ENCODE measurements around the gene LEFTY1. TPM values are rescaled to one million over a fixed set of nuclear protein-coding genes. Genes with fewer than 3 reads are reported as not detected.

LEFTY1 gene
- total and polyA plus RNA-seq, 2 donors (not counting 1 experiment from before 2014, with no cell fraction given): not detected

- H3K79me2 ChIP-seq (ENCODE audit: control insufficient read depth, insufficient read depth, low read length): no peaks in the 10 kb centered on the region
- H4K20me1 ChIP-seq (ENCODE audit: control insufficient read depth, extremely low read depth, insufficient read depth, low read length): no peaks in the 10 kb centered on the region
- no peaks in the 10 kb centered on the region for H3K4me1 ChIP-seq (ENCODE audit: control insufficient read depth, extremely low read depth, insufficient read depth, low read length)
- no peak for TF ChIP-seq EZH2 (IDR thresholded peaks at IDR 0.05; ENCODE audit: low read length, missing control alignments)
- TF ChIP-seq, protein P1, sequence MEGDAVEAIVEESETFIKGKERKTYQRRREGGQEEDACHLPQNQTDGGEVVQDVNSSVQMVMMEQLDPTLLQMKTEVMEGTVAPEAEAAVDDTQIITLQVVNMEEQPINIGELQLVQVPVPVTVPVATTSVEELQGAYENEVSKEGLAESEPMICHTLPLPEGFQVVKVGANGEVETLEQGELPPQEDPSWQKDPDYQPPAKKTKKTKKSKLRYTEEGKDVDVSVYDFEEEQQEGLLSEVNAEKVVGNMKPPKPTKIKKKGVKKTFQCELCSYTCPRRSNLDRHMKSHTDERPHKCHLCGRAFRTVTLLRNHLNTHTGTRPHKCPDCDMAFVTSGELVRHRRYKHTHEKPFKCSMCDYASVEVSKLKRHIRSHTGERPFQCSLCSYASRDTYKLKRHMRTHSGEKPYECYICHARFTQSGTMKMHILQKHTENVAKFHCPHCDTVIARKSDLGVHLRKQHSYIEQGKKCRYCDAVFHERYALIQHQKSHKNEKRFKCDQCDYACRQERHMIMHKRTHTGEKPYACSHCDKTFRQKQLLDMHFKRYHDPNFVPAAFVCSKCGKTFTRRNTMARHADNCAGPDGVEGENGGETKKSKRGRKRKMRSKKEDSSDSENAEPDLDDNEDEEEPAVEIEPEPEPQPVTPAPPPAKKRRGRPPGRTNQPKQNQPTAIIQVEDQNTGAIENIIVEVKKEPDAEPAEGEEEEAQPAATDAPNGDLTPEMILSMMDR (conservative IDR thresholded peaks at IDR 0.05 in 1 of 2, IDR thresholded peaks at IDR 0.05 in 1 of 2; ENCODE audit: low read depth in 1 of 2, low read length in 2 of 2): no peak
- H3K4me3 ChIP-seq (replicated peaks in 1 of 4; ENCODE audit: control extremely low read depth in 1 of 4, insufficient read depth in 1 of 4, low read depth in 3 of 4, low read length in 4 of 4): no peak overlapping the region
- no peaks in the 10 kb centered on the region for H3K9me3 ChIP-seq (ENCODE audit: control insufficient read depth, insufficient read depth, low read depth, low read length)
- no peak for DNase-seq (ENCODE audit: low read depth in 2 of 2)
- H3K9ac ChIP-seq (ENCODE audit: insufficient read depth, low read length): no peak overlapping the region
- H3K4me2 ChIP-seq (ENCODE audit: extremely low read depth, insufficient read depth, low read length): no peak overlapping the region
- H3K27me3 ChIP-seq (ENCODE audit: control insufficient read depth, insufficient read depth, low read length): no peaks in the 10 kb centered on the region
- H3K27ac ChIP-seq (ENCODE audit: insufficient read depth, low read length): no peak overlapping the region
- peaks cover 21% of the 10 kb centered on the region for H3K36me3 ChIP-seq (ENCODE audit: control insufficient read depth, insufficient read depth, low read length)
- H2AFZ ChIP-seq (ENCODE audit: low read length): no peak overlapping the region
Measured at GRCh38 chr1:225857256-225857655, 31.7 kb downstream of the LEFTY1 start.

DNA sequence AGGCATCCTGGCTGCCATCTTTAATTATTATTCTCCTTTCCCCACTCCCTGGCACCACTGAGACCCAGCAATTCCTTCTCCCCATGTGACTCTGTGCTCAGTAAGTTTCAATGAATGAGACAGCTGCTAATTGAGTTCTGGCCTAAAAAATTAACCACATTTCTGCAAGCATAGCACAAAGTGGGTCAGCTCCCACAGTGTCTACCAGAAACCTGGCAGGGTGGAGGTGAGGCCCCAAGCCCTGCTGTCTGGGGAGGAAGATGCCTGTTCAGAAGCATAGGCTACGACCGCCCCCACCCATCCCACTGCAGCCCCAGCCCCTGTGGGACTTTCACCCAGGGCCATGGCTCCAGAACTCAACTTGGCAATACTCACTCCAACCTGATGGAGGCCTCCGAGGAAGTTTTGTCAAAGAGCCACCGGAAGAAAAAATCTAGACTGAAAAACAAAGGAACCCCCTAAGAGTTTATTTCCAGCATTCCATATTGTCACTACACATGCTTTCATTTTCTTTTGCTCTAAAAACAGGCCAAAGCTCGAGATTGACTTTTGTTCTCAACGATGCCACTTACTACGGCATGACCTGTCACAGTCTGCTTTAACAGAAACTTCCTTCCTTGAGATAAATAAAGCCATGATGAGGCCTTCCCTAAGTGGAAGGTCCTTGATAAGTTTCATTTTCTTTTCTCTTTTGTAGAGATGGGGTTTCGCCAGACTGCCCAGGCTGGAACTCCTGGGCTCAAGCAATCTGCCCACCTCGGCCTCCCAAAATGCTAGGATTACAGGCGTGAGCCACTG lies 33.2 kb downstream of the LEFTY1 start:
- DNase-seq (ENCODE audit: low read depth in 2 of 2): no peak
- H3K9me3 ChIP-seq (ENCODE audit: control insufficient read depth, insufficient read depth, low read depth, low read length): no peaks in the 10 kb centered on the region

GRCh38 chr1:225853441-225853840 lies 35.5 kb downstream of the LEFTY1 start:
- Histone ChIP-seq H3K36me3 (ENCODE audit: control insufficient read depth, insufficient read depth, low read length) (peaks cover 8% of the 10 kb centered on the region), H3K27ac (ENCODE audit: insufficient read depth, low read length) (no peak overlapping the region), H4K20me1 (ENCODE audit: control insufficient read depth, extremely low read depth, insufficient read depth, low read length) (no peaks in the 10 kb centered on the region), H3K9ac (ENCODE audit: insufficient read depth, low read length) (no peak overlapping the region), H3K4me2 (ENCODE audit: extremely low read depth, insufficient read depth, low read length) (no peak overlapping the region), H3K4me3 (replicated peaks in 1 of 4; ENCODE audit: control extremely low read depth in 1 of 4, insufficient read depth in 1 of 4, low read depth in 3 of 4, low read length in 4 of 4) (no peak overlapping the region), H2AFZ (ENCODE audit: low read length) (no peak overlapping the region), H3K79me2 (ENCODE audit: control insufficient read depth, insufficient read depth, low read length) (no peaks in the 10 kb centered on the region), H3K4me1 (ENCODE audit: control insufficient read depth, extremely low read depth, insufficient read depth, low read length) (no peaks in the 10 kb centered on the region), H3K9me3 (ENCODE audit: control insufficient read depth, insufficient read depth, low read depth, low read length) (no peaks in the 10 kb centered on the region), H3K27me3 (ENCODE audit: control insufficient read depth, insufficient read depth, low read length) (no peaks in the 10 kb centered on the region)
- TF ChIP-seq, protein P1 (conservative IDR thresholded peaks at IDR 0.05 in 1 of 2, IDR thresholded peaks at IDR 0.05 in 1 of 2; ENCODE audit: low read depth in 1 of 2, low read length in 2 of 2): no peak
- no peak for TF ChIP-seq EZH2 (IDR thresholded peaks at IDR 0.05; ENCODE audit: low read length, missing control alignments)
- no peak for DNase-seq (ENCODE audit: low read depth in 2 of 2)

More for the DNA sequence above, 33.2 kb downstream of the LEFTY1 start:
- Histone ChIP-seq H3K27ac (ENCODE audit: insufficient read depth, low read length) (no peak overlapping the region), H3K4me1 (ENCODE audit: control insufficient read depth, extremely low read depth, insufficient read depth, low read length) (no peaks in the 10 kb centered on the region), H2AFZ (ENCODE audit: low read length) (no peak overlapping the region), H3K36me3 (ENCODE audit: control insufficient read depth, insufficient read depth, low read length) (peaks cover 8% of the 10 kb centered on the region), H3K79me2 (ENCODE audit: control insufficient read depth, insufficient read depth, low read length) (no peaks in the 10 kb centered on the region), H4K20me1 (ENCODE audit: control insufficient read depth, extremely low read depth, insufficient read depth, low read length) (no peaks in the 10 kb centered on the region), H3K9ac (ENCODE audit: insufficient read depth, low read length) (no peak overlapping the region), H3K4me2 (ENCODE audit: extremely low read depth, insufficient read depth, low read length) (no peak overlapping the region), H3K4me3 (replicated peaks in 1 of 4; ENCODE audit: control extremely low read depth in 1 of 4, insufficient read depth in 1 of 4, low read depth in 3 of 4, low read length in 4 of 4) (no peak overlapping the region), H3K27me3 (ENCODE audit: control insufficient read depth, insufficient read depth, low read length) (no peaks in the 10 kb centered on the region)
- TF ChIP-seq EZH2 (IDR thresholded peaks at IDR 0.05; ENCODE audit: low read length, missing control alignments): no peak
- TF ChIP-seq, protein P1 (conservative IDR thresholded peaks at IDR 0.05 in 1 of 2, IDR thresholded peaks at IDR 0.05 in 1 of 2; ENCODE audit: low read depth in 1 of 2, low read length in 2 of 2): no peak
